GM21737 (cell line): Measurements from ENCODE around the gene ASIC5.
A peak's percentile ranks its signal among the peaks of the same experiment; 100 is the strongest.
"Not testable (repeated sequence)": the region's sequence is repeated elsewhere in the genome, so short reads cannot be mapped to it uniquely, and the experiment has no call there.

ENCODE experiments used
- ATAC-seq: cut with Tn5 transposase; IDR thresholded peaks from one replicate; pipeline ENCODE4 v1.9.1; 2021; ENCODE audit warnings: mild to moderate bottlenecking, moderate library complexity; ENCODE audit not compliant: unreplicated experiment

ASIC5 gene

GRCh38 chr4:155866177-155866576, at the start of gene ASIC5:
Gene ASIC5, minus strand, starts transcription at chr4:155866277. Its CDS starts 51 bp downstream, at chr4:155866226.
- no peak for ATAC-seq

GRCh38 chr4:155914782-155915181, 48.7 kb upstream of the ASIC5 start:
- ATAC-seq, result no peak

DNA sequence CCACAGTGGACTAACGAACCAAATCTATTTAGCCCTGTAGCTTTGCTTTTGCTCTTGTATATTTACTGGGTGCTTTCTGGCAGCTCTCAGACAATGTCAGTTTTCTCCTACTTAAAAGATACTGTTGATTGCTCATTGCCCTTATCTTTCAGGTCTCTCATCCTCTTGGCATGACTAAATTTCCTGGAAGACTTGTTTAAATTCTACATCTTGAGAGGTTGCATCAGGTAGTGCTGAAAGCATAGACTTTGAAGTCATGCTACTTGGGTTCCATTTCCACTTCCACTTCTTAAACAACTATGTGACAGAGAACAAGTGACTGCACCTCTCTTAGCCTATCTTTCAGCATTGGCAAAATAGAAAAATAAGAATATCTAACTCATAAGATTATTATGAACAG, 45.8 kb upstream of the ASIC5 start:
- ATAC-seq, result no peak

- ATAC-seq, result no peak
These were observed 43.6 kb upstream of the ASIC5 start for GRCh38 chr4:155909615-155910226.

GRCh38 chr4:155908187-155909139, 42.4 kb upstream of the ASIC5 start:
- ATAC-seq, result no peak

- no peak for ATAC-seq
These were observed 41.5 kb upstream of the ASIC5 start for GRCh38 chr4:155907556-155907955.

DNA sequence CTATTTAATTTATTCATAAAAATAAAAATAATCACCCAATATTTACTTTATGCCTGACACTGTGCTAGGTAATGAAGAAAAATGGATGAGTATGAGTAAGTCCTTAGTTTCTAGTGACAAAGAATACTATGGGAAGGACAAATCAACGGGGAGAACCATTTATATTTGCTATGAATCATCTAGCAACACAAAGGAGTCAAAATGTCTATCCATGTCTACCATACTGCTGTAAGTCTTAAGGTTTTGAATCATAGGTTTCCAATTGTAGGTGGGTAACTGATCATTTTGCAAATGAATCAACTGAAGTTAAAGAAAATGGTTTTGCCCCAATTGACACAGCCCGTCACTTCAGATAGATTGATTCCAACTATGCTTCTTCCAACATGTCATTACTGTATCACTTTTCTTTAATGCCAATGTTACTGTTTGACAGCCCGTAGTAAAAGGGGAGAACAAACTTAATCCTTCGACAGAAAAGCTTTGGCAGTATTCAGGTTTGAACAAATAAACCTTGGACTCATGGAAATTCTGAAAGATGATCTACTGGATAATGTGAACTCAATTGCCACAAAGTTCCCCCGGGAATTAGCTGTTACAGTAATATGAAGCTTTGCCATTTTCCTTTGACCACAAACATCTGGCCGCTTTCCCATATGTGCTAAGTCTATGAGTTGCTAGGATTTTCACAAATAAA, 40.6 kb upstream of the ASIC5 start:
- no peak for ATAC-seq

GRCh38 chr4:155904331-155904730, 38.3 kb upstream of the ASIC5 start:
- no peak for ATAC-seq

GRCh38 chr4:155903453-155903852, 37.4 kb upstream of the ASIC5 start, which contains the start of gene TDO2:
Gene TDO2, plus strand, starts transcription at chr4:155903696. Its CDS starts 63 bp downstream, at chr4:155903759.
- no peak for ATAC-seq

GRCh38 chr4:155901013-155901412, 34.9 kb upstream of the ASIC5 start:
- no peak for ATAC-seq

DNA sequence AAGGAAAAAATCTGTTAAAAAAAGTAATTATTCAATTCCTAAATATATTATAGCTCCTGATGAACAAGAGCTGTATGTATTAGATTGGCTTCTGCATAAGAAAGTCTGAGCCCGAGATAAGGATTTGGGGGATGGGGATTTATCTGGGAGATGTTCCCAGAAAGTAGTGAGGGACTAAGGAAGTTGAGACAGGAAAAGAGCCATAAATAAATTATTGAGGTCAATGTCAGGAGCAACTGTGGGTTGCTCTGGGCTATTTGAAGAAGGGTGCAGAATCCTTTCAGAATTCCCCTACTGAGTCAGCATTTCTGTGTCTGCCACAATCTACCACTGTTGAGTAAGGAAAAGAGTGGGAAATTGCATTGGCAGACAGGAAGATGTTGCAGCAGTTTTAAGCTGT, 34.3 kb upstream of the ASIC5 start:
- ATAC-seq, result no peak

DNA sequence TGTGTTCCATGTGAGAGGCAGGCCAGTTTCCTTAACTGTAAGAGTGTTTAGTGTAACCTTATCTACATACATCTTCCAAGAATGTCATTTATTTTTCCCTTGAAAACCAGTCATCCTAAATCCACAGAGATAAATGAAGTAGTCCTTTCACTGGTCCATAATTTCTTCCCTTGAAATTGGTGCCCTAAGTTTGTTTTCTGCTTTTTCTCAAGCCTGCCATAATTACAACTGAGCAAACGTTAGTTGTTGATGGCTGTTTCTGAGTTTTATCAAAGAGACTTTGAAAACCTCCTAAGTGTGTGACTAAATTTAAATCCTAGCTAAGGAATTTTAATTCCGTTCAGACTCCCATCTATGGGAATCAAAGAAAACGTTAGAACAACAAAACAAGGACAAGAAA, 33.8 kb upstream of the ASIC5 start:
- ATAC-seq, result no peak

GRCh38 chr4:155898371-155898770, 32.3 kb upstream of the ASIC5 start:
- ATAC-seq, result not testable (repeated sequence)

DNA sequence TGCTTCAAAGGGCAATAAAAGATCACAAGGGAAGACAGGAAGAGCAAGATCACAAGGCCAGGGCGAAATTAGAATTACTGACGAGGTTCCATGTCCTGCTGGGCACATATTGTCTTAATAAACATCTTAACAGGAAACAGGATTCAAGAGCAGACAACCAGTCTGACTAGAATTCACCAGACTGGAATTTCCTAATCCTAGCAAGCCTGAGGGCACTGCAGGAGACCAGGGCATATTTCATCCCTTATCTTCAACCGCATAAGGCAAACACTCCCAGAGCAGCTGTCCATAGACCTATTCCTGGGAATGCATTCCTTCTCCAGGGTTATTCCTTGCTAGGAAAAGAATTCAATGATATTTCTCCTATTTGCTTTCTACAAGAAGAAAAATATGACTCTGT, 25.0 kb upstream of the ASIC5 start:
- ATAC-seq, result no peak

DNA sequence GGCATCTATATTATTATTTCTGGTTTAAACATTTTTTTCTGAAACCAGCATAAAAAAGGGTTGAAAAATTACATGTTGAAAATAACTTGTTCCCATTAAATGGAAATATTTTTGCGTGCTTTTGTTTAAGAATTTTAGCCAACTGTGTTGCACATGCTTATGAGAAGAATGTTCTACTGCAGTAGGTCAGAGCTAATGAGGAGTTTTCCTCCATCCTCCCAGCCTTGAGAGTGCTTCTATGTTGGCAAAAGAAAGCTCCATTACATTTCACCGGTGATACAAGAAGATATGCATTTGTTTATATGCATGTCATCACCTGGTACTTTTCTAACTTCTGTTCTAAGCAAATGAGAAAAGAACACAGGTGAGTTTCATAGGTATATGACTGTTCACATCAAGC, 23.9 kb upstream of the ASIC5 start:
- ATAC-seq, result no peak

- ATAC-seq, result peak; percentile 88
These were observed 23.1 kb upstream of the ASIC5 start for GRCh38 chr4:155889031-155889793.

DNA sequence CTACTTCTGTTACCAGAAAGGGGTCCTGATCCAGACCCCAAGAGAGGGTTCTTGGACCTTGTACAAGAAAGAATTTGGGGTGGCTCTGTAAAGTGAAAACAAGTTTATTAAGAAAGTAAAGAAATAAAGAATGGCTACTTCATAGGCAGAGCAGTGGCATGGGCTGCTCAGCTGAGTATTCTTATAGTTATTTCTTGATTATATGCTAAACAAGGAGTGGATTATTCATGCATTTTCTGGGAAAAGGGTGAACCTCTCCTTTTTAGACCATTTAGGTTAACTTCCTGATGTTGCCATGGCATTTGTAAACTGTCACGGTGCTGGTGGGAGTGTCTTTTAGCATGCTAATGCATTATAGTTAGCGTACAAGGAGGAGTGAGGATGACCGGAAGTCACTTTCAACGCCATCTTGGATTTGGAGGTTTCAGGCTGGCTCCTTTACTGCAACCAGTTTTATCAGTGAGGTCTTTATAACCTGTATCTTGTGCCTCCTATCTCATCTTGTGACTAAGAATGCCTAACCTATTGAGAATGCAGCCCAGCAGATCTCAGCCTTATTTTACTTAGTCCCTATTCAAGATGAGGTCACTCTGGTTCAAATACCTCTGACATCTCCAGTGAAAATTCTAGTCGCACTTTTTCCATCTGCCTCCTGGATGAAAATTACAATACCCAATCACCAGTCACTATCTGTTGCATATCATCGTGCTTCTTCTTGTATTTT, 21.9 kb upstream of the ASIC5 start:
- no peak for ATAC-seq

- no peak for ATAC-seq
These were observed 21.0 kb upstream of the ASIC5 start for GRCh38 chr4:155887045-155887444.

DNA sequence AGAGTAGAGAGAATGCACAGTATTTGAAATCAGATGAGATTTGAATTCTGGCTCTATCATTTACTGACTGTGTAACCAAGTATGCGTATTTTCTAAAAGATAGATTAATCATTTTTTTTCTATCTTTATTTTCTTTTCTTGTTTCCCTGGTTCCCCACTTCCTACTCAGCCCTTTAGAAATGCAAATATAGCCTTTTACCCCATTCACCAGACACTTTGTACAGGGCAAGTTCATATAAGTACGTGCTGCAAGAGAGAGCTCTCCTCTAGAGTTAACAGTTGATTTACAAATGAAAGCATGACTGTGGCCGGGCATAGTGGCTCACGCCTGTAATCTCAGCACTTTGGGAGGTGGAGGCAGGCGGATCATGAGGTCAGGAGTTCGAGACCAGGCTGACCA, 19.6 kb upstream of the ASIC5 start:
- ATAC-seq, result no peak

DNA sequence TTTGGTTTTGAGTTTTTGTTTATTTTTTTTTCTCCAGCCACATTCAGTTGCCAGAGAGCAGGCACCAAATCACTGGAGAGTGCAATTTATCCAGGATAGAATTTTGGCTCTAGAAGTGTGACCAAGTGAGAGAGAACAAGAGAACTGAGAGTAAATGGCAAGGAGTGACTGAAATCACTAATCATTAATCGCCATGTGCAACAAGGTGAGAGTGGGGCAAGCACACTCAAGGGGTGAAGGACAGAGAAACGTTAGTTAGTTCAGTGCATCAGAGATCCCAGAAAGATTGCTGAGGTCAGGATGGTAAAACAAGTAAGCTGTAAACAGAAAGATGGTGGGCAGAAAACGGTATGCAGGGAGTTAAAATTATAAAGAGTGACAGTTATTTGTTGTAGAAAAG, 17.8 kb upstream of the ASIC5 start:
- no peak for ATAC-seq
